Non-pigmented ciliary epithelial cell (primary cell): ENCODE results near the gene OR52K2.
"Not testable (repeated sequence)": the region's sequence is repeated elsewhere in the genome, so short reads cannot be mapped to it uniquely, and the experiment has no call there.

ENCODE experiments used
- DNase-seq: peaks from one replicate; pipeline ENCODE4 v3.0.0-alpha.2; 2010; ENCODE audit warnings: low read depth

The OR52K2 gene

DNA sequence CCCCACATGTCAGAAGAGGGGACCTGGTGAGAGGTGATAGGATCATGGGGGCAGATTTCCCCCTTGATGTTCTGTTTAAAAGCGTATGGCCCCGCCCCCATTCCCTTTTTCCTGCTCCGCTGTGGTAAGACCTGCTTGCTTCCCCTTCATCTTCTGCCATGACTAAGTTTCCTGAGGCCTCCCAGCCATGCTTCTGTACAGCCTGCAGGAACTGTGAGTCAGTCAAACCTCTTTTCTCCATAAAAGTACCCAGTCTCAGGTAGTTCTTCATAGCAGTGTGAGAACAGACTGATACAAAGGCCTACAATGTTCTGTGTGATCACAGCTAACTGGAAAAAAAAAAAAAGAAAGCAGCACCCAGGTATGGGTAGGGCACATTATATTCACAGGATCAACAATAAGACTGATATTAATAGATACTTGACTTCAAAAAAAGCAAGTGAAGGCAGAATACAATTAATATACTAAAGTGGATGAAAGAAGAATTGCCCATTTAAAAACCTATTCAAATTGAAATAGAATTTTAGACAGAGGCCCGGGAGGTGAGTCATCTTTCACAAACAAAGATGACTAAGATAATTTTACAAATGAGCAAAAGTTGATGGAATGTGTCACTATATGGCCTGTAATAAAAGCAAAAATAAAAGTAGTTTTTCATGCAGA lies 31.6 kb downstream of the OR52K2 start:
- no peak for DNase-seq

GRCh38 chr11:4481240-4481582 lies 32.1 kb downstream of the OR52K2 start:
- DNase-seq = no peak

DNA sequence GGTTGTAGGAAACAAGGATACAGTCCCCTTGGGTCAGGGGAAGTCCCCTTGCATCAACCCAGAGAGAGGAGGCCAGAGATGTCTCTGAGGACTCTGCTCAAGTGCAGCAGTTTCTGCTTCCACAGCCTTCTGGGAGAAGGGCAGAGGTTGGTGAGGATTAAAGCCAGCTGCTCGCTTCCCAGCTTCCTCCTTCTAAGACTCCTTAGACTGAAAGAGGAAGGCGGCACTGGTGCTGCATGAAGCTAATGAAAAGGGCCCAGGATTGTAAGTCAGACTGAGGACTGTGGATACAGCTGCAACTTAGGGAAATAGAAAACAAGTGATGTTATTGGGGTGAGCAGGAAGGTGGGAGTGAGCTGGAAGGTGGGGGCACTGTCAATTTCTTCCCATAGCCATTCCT lies 33.4 kb downstream of the OR52K2 start, which contains the start of gene OR52K1:
Gene OR52K1, plus strand, starts transcription at position 202 of the 400 bp plus-strand sequence. CDS start 6,255 bp downstream, outside the sequence.
- DNase-seq = no peak

DNA sequence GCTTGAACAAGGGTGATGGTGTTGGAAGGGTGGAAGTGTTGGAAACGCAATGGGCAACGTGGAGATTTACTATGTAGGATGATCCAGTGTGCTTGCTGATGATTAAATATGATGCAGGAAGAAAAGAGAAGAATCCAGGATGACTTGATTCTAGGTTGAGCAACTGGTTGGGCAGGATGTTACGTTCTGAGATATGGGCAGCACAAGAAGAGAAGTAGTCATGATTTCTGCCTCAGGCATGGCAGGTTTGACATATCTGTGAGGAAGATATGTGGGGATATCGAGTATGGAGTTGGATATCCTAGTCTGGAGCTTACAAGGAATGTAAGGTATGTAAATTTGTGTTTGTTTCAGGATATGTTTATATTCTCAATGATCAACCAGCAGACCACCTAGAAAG lies 35.2 kb downstream of the OR52K2 start:
- no peak for DNase-seq

GRCh38 chr11:4491405-4491804 lies 42.3 kb downstream of the OR52K2 start:
- DNase-seq = not testable (repeated sequence)

- DNase-seq = no peak
These were observed 42.9 kb downstream of the OR52K2 start for GRCh38 chr11:4491878-4492606.

GRCh38 chr11:4493480-4493818 lies 44.4 kb downstream of the OR52K2 start:
- no peak for DNase-seq

- DNase-seq = no peak
These were observed 46.4 kb downstream of the OR52K2 start for GRCh38 chr11:4495487-4495886.

- DNase-seq = no peak
These were observed 46.9 kb downstream of the OR52K2 start for GRCh38 chr11:4495986-4496385.

- DNase-seq = no peak
These were observed 47.6 kb downstream of the OR52K2 start for GRCh38 chr11:4496557-4497248.
